ENCODE measurements around the gene PDE4D.

DNA sequence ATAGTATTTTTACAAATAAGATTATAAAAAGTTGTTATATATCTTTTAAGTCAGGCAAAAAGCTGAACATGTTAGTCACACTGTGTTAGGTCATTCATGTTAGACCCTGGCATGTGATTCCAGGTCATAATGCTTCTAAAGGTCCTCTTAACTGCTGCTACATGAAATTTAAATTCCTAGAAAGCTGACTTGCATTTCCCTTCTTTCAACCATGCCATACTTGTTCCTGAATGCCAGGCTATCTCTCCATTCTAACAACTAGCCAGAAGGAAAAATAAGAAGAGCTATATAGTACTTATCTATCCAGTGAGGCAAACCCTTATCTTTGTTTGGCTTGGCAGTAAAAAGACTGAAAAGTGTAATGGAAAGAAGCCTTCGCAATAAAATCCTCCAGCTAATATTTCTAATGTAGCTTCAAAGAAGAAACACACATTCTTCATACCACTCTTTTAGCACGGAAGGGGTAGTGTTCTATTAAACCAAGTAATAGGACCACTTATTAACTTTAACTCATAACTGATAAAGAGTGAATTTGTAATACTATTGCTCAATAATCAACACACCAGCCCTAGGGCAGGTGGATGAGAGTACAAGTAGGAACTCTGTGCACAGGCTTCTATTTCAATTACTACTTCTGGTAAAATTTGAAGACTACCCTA lies 310.2 kb downstream of the PDE4D start:
- TF ChIP-seq, protein P1, sequence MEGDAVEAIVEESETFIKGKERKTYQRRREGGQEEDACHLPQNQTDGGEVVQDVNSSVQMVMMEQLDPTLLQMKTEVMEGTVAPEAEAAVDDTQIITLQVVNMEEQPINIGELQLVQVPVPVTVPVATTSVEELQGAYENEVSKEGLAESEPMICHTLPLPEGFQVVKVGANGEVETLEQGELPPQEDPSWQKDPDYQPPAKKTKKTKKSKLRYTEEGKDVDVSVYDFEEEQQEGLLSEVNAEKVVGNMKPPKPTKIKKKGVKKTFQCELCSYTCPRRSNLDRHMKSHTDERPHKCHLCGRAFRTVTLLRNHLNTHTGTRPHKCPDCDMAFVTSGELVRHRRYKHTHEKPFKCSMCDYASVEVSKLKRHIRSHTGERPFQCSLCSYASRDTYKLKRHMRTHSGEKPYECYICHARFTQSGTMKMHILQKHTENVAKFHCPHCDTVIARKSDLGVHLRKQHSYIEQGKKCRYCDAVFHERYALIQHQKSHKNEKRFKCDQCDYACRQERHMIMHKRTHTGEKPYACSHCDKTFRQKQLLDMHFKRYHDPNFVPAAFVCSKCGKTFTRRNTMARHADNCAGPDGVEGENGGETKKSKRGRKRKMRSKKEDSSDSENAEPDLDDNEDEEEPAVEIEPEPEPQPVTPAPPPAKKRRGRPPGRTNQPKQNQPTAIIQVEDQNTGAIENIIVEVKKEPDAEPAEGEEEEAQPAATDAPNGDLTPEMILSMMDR (IDR thresholded peaks at IDR 0.05) = no peak
- TF ChIP-seq POLR2A (IDR thresholded peaks at IDR 0.05) = no peak
